MG63 (cell line): Measurements from ENCODE around the gene CDCA8. TPM values are rescaled to one million over a fixed set of nuclear protein-coding genes. Genes with fewer than 3 reads are reported as not detected.

Experiments
- DNase-seq: peaks from one replicate; pipeline ENCODE4 v3.0.0-alpha.2; 2020
- H3K27me3 ChIP-seq: fragments of 250-450 bp; sonication (Bioruptor Pico); 2 replicates; pipeline ENCODE4 v1.5.1; 2020; ENCODE audit warnings: mild to moderate bottlenecking, moderate library complexity
- H3K36me3 ChIP-seq: fragments of 250-450 bp; sonication (Bioruptor Pico); 2 replicates; pipeline ENCODE4 v1.5.1; 2020; ENCODE audit warnings: mild to moderate bottlenecking, moderate library complexity
- H3K4me3 ChIP-seq: fragments of 250-450 bp; sonication (Bioruptor Pico); 2 replicates; pipeline ENCODE4 v1.5.1; 2020; ENCODE audit warnings: mild to moderate bottlenecking, moderate library complexity
- H3K9me3 ChIP-seq: fragments of 250-450 bp; sonication (Bioruptor Pico); 2 replicates; pipeline ENCODE4 v1.5.1; 2020; ENCODE audit warnings: mild to moderate bottlenecking, moderate library complexity
- total RNA-seq: library from RNA; depleted of rRNA; stranded (reverse); fragments of >200 nt; shearing (Covaris generic); gene quantifications from 2 replicates; pipeline ENCODE4 v1.2.3, GENCODE V29; 2014; ENCODE audit warnings: low replicate concordance; rRNA removed

The CDCA8 gene
- total RNA-seq, 1 experiment from 2014 or later = 14.2 TPM

DNA sequence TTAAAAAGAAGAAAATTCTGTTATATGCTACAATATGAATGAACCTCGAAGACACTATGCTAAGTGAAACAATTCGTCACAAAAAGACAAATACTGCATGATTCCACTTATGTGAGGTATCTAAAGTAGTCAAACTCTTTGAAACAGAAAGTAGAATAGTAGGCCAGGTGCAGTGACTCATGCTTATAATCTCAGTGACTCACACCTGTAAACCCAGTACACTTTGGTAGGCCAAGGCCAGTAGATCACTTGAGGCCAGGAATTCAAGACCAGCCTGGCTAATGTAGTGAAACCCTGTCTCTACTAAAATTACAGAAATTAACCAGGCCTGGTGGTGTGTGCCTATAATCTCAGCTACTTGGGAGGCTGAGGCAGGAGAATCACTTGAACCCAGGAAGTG is 46.9 kb downstream of the CDCA8 start:
- peaks cover 25% of the 10 kb centered on the region for H3K27me3 ChIP-seq
- no peaks in the 10 kb centered on the region for H3K9me3 ChIP-seq
- no peak for DNase-seq
- no peaks in the 10 kb centered on the region for H3K36me3 ChIP-seq
- no peak overlapping the region for H3K4me3 ChIP-seq

- DNase-seq = peak; percentile 71
- Histone ChIP-seq H3K9me3 (no peaks in the 10 kb centered on the region; the same call in 1 of the 2 replicates), H3K4me3 (no peak overlapping the region), H3K27me3 (peaks cover 26% of the 10 kb centered on the region), H3K36me3 (no peaks in the 10 kb centered on the region)
Observed at GRCh38 chr1:37741130-37741529, 48.8 kb downstream of the CDCA8 start.

DNA sequence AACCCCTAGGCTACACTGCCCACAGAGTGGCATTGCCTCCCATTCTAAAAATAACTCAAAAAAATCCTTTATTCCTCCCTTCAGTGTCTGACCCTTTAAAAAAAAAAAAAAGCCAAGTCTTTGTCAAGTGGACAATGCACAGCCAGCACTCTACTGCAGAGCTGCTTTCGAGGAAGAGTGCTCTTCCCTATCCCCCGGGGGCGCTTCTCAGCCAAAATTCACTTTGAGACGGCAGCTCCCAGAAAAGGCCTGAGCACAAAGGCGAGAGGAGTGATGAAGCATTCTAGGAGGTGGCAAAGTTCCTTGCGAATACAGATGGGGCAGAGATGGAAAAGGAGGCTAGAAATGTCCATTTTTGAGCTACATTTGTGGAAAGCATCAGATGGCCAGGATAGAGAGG is 49.3 kb downstream of the CDCA8 start:
- H3K9me3 ChIP-seq = peaks cover 5% of the 10 kb centered on the region; the same call in 1 of the 2 replicates
- peaks cover 26% of the 10 kb centered on the region for H3K27me3 ChIP-seq
- H3K36me3 ChIP-seq = no peaks in the 10 kb centered on the region
- DNase-seq = no peak
- no peak overlapping the region for H3K4me3 ChIP-seq

- Histone ChIP-seq H3K9me3 (peaks cover 9% of the 10 kb centered on the region), H3K27me3 (peaks cover 37% of the 10 kb centered on the region), H3K4me3 (no peak overlapping the region), H3K36me3 (no peaks in the 10 kb centered on the region)
- no peak for DNase-seq
Observed at GRCh38 chr1:37746806-37747205, 54.5 kb downstream of the CDCA8 start.

- no peak for DNase-seq
- H3K4me3 ChIP-seq = no peak overlapping the region
- peaks cover 9% of the 10 kb centered on the region for H3K9me3 ChIP-seq
Observed at GRCh38 chr1:37748565-37748964, 56.2 kb downstream of the CDCA8 start.

DNA sequence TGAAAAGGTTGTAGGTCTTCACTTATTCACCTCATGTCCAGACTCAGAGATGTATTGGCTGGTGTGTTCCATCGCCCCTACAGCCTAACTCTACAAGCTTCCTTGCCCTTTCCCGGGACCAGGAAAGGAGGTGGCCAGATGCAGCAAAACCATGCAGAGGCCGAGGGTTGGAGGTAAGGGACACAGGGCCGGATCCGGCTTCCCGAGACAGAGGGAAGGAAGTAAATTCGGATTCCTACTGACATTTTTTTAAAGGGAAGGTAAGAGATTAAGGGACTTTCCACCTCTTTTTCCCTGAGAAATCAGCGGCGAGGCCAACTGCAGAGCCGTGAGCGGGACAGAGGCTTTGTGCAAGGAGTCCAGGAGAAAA is 59.9 kb downstream of the CDCA8 start:
- no peak overlapping the region for H3K4me3 ChIP-seq
- H3K36me3 ChIP-seq = no peaks in the 10 kb centered on the region
- H3K27me3 ChIP-seq = peaks cover 31% of the 10 kb centered on the region
- H3K9me3 ChIP-seq = no peaks in the 10 kb centered on the region; the same call in 1 of the 2 replicates
- no peak for DNase-seq

More at GRCh38 chr1:37748565-37748964, 56.2 kb downstream of the CDCA8 start:
- H3K27me3 ChIP-seq = peaks cover 32% of the 10 kb centered on the region
- H3K36me3 ChIP-seq = no peaks in the 10 kb centered on the region

DNA sequence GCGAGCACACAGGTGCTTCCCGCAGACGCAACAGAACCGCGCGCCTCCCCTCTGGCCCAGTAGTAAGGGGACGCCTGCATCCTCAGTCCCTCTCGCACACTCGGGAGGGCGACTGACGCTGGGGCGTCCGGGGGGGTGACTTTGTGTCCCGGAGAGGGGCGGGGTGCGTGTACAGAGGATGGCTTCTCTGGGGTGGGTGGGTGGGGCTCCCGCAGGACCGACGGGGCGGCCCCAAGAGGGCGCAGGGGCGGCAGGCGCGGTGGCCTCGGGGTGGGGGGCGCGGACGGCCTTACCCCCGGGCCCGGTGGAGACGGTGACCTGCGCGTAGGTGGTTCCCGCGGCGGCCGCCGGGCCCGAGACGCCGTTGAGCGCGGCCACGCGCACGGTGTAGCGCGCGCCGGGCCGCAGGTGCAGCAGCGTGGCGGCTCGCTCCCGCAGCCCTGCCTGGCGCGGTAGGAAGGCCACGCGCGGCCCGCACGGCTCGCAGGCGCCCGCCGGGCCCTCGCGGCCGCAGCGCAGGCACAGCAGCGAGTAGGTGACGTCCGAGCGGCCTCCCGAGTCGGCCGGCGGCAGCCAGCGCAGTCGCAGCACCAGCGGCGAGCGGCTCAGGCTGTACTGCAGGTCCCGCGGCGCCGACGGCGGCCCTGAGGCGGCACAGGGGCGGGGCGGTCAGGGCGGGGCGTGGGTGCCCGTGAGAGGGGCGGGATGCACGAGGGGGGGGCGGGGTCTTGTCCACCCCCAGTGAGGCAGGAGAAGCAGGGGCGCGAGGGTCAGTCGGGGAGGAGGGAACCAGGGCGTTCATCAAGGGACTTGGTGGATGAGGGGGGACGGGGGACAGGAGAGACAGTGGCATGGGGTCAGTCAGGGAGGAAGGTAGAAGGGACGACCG is 60.5 kb downstream of the CDCA8 start:
- no peaks in the 10 kb centered on the region; the same call in 1 of the 2 replicates for H3K9me3 ChIP-seq
- no peaks in the 10 kb centered on the region for H3K36me3 ChIP-seq
- peaks cover 31% of the 10 kb centered on the region for H3K27me3 ChIP-seq
- no peak overlapping the region for H3K4me3 ChIP-seq
- peak; percentile 27 for DNase-seq

DNA sequence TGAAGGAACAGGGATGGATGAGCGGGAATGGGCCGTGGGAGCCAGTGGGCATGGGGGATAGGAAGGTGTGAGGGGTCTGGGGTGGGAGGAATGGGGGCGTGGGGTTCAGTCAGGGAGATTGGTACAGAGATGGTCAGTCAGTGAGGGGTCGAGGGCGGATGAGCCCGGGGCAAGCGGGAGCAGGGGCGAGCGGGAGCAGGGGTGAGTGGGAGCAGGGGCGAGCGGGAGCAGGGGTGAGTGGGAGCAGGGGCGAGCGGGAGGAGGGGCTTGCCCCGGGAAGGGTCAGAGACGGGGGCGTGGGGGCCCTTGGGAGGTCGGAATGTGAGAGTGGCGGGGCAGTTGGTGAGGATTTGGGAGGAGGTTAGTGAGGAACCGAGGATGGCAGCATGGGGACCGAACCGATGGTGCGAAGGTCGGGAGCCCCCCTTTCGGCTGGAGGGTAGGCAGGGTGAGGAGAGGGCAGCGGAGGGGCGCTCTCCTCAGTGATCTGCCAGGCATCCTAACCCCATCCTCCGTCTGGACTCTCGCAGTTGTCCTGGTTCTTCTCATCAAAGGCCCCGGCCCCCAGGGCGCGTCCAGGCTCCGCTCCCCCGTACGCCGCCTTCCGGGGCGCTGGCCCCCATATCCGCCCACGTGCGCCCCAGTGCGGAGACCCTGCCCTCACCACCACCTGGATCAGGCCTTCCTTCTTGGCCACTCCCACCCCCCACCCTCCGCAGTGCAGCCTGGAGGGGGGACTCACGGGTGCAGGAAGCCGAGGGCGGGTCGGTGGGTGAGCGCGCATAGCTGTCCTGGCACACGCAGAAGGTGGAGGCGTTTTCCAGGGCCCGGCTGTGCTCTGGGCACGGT is 61.4 kb downstream of the CDCA8 start:
- Histone ChIP-seq H3K27me3 (peaks cover 31% of the 10 kb centered on the region), H3K4me3 (no peak overlapping the region), H3K9me3 (no peaks in the 10 kb centered on the region), H3K36me3 (no peaks in the 10 kb centered on the region)
- DNase-seq = no peak

GRCh38 chr1:37755290-37755689 is 63.0 kb downstream of the CDCA8 start:
- H3K36me3 ChIP-seq = no peaks in the 10 kb centered on the region
- no peak overlapping the region for H3K4me3 ChIP-seq
- peaks cover 27% of the 10 kb centered on the region for H3K27me3 ChIP-seq
- no peaks in the 10 kb centered on the region for H3K9me3 ChIP-seq
- DNase-seq = no peak

DNA sequence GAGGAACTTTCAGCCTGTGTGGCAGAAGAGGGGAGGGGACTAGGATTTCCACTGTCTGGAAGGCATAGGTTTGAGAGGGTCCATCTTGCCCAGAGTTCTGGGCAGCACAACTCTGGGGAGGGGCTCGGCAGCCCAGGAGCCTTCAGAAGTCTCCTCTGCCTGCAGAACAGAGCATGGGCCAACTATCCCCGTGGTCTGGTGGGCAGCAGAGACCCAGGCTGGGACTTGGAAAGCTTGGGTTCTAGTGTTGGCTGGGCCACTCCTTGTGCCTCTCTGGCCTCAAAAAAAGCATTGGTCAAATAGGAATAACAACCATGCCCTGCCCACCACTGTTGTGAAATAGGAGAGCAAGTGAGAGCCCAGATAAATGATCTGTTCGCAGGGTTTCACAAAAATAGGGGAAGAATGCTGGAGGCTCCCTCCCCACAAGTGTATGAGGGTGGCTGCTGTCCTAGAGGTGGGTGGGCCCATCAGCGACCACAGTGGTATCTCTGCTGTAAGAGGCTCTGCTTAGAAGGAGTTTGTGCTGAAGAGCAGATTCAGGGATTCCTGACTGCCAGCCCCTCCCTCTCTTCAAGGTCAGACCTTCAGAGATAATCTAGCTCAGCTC is 63.7 kb downstream of the CDCA8 start:
- H3K9me3 ChIP-seq = no peaks in the 10 kb centered on the region
- H3K27me3 ChIP-seq = peaks cover 21% of the 10 kb centered on the region
- no peak for DNase-seq
- no peak overlapping the region for H3K4me3 ChIP-seq
- no peaks in the 10 kb centered on the region for H3K36me3 ChIP-seq

Other genes with a start within 250 kb of the CDCA8 start
- 2.2 and 3.8 TPM in 2 replicates for gene ZC3H12A, start 217.9 kb upstream of the CDCA8 start, total RNA-seq
- 64.6 and 68.7 TPM in 2 replicates for gene MEAF6, start 177.8 kb upstream of the CDCA8 start, total RNA-seq
- gene SNIP1, start 138.2 kb upstream of the CDCA8 start, total RNA-seq = 4.7 and 7.2 TPM in 2 replicates
- not detected in 2 replicates for gene DNALI1, start 135.6 kb upstream of the CDCA8 start, total RNA-seq
- gene GNL2, start 96.6 kb upstream of the CDCA8 start, total RNA-seq = 66.5 and 126 TPM in 2 replicates
- not detected in 2 replicates for gene RSPO1, start 57.6 kb upstream of the CDCA8 start, total RNA-seq
- gene EPHA10, start 72.6 kb downstream of the CDCA8 start, total RNA-seq = not detected in 2 replicates
- gene MANEAL, start 101.3 kb downstream of the CDCA8 start, total RNA-seq = 8.8 and 15.0 TPM in 2 replicates
- gene C1orf122, start 115.3 kb downstream of the CDCA8 start, total RNA-seq = 22.3 and 68.2 TPM in 2 replicates
- gene YRDC, start 115.7 kb downstream of the CDCA8 start, total RNA-seq = 34.7 and 37.8 TPM in 2 replicates
- gene MTF1, start 167.1 kb downstream of the CDCA8 start, total RNA-seq = 2.2 and 2.5 TPM in 2 replicates